WI38 (cell line): Measurements from ENCODE around the gene CDC7.

Experiments used
- H3K4me3 ChIP-seq: 2 replicates; pipeline ENCODE4 v1.5.1; 2011; ENCODE audit warnings: low read depth, mild to moderate bottlenecking, control low read depth, low read length
- TF ChIP-seq, protein P1 (sequence below): IDR thresholded peaks from 2 replicates; pipeline ENCODE4 v1.5.1; 2012; ENCODE audit warnings: low read depth, mild to moderate bottlenecking, control low read depth, low read length

CDC7 gene

DNA sequence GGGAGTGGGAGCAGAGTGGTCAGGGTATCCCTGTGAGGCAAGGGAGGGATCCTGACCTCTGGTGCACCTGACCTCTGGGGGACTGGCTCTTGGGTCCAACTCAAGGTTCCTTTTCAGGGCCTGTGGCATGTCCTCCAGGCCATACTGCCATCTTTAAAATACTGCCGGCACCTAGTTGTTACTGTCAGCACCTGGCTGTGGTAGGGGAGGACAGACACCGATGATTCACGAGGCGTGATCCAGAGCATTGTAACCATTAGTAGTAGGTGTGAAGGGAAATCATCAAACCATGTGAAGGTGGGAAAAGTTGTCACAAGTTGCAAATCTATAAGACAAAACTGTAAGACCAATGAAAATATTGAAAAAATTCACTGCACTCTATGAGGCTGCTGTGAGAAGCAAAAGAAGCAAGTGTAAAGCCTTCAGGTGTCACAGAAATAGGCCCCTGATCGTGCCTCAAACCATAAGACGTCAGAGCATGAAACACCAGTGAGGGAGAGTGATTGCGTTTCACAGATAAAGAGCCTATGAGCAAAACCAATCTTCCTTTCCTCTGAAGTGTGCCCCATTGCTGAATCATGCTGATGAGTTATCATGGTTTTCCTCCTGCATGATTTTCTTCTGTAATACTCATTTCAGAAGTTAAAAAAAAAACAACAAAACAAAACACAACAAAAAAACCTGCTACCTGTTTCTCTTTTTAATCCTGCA, 55.3 kb downstream of the CDC7 start:
- TF ChIP-seq, protein P1, sequence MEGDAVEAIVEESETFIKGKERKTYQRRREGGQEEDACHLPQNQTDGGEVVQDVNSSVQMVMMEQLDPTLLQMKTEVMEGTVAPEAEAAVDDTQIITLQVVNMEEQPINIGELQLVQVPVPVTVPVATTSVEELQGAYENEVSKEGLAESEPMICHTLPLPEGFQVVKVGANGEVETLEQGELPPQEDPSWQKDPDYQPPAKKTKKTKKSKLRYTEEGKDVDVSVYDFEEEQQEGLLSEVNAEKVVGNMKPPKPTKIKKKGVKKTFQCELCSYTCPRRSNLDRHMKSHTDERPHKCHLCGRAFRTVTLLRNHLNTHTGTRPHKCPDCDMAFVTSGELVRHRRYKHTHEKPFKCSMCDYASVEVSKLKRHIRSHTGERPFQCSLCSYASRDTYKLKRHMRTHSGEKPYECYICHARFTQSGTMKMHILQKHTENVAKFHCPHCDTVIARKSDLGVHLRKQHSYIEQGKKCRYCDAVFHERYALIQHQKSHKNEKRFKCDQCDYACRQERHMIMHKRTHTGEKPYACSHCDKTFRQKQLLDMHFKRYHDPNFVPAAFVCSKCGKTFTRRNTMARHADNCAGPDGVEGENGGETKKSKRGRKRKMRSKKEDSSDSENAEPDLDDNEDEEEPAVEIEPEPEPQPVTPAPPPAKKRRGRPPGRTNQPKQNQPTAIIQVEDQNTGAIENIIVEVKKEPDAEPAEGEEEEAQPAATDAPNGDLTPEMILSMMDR = no peak
- H3K4me3 ChIP-seq = no peak overlapping the region

DNA sequence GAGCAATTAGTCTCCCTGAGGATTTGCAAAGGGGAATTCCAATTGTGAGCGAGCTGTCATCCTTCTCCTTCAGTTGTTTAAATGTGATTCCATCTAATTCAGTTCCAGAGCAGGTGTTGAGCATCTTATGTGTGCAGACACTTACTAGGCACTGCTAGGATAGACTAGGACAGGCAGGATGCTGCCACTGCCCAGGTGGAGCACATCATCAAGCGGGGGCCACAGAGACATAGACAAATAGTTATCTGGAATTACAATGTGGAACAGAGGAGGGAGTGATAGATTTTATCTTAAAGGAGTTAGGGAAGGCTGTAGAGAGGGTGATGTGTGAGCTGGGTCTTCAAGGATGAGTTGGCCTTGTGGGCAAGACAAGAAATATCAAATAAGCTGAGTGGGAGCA, 55.9 kb downstream of the CDC7 start:
- H3K4me3 ChIP-seq = no peak overlapping the region
- TF ChIP-seq, protein P1 = no peak

DNA sequence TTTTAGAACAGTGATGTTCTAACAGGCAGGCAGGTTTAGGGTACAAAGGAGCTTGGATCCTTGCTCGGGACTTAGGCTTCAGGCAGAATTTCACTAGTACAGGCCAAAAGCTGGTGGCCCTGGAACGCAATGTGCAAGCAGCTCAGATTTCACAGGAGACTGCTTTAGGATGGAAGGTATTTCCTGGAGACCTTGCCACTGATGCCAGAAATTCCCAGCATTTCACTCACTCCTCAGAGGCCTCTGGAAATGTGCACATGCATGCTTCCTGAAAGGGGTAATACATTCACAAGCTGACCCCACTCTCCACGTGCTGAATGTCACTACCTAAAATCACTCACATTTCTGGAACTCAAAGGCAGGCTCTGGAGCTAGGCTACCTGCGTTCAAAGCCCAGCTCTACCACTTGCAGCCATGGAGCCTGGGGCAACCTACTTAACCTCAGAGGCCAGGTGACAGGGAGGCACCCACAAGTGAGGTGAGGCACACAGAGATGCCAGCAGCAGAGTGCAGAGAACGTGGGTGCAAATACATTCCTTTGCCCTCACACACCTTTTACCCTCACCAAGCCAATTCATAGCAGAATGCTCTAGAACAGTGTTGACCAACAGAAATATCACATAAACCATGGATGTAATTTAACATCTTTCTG, 56.5 kb downstream of the CDC7 start:
- TF ChIP-seq, protein P1 = no peak
- H3K4me3 ChIP-seq = no peak overlapping the region

GRCh38 chr1:91557826-91558225, 57.2 kb downstream of the CDC7 start:
- no peak overlapping the region for H3K4me3 ChIP-seq

GRCh38 chr1:91559046-91559750, 58.5 kb downstream of the CDC7 start:
- TF ChIP-seq, protein P1 = no peak
- no peak overlapping the region for H3K4me3 ChIP-seq

More at GRCh38 chr1:91557826-91558225, 57.2 kb downstream of the CDC7 start:
- TF ChIP-seq, protein P1 = no peak

DNA sequence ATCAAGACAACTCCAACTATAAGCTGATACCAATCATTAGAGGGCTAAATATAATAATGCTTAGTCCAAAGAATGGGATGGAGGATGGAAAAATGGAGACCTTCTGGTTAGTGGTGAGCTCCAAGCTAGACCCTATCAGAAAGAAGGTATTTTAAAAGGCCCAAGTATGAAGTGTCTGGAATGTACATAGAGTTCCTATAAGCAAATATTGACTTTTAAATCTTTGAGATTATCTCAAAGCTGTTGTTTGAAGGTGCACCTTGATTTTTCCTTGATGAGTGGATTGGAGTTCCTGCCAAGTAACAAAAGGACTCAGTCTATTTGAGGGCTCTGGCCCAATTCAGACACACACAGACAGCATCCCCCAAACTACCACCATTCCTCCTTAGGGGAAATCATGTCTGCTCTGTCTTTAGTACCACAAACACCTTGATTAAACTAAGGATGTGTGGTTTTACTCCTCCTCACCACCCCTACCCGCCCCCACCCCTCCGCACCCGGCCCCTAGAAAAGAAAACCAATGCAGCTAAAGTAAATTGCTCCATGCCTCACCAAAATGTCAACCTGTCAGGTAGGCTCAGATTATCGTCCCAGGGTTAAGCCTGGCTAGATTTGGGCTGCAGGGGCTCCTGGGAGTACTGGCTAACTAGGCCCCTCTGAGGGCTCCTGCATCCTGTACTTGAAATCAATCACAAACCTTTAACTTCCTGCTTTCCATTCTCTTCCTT, 59.4 kb downstream of the CDC7 start:
- no peak overlapping the region for H3K4me3 ChIP-seq
- TF ChIP-seq, protein P1 = no peak
